Measurements from ENCODE around the gene AAMP.

GRCh38 chr2:218244204-218244603 is 25.7 kb downstream of the AAMP start:
- TF ChIP-seq CTCF (IDR thresholded peaks at IDR 0.05; ENCODE audit: extremely low read depth in 1 of 2, insufficient read depth in 1 of 2, low read depth in 1 of 2, low read length in 2 of 2) (no peak), EZH2 (IDR thresholded peaks at IDR 0.05; ENCODE audit: borderline replicate concordance, low read depth, low read length, severe bottlenecking) (no peak)

Measured in endothelial cell of umbilical vein (primary cell).